Cardiac muscle cell (in vitro differentiated cells and primary cell): Measurements from ENCODE around the gene ALDH1A1. TPM values are rescaled to one million over a fixed set of nuclear protein-coding genes. Genes with fewer than 3 reads are reported as not detected.

ENCODE experiments used
- DNase-seq, 2 donors: peaks; one replicate each; pipeline versions ENCODE4 v3.0.0 to v3.0.0-alpha.2; 2010 to 2017; ENCODE audit warnings: low read depth in 1 of 2, low spot score in 1 of 2
- H3K27ac ChIP-seq: fragments of 200-600 bp; sonication (generic); 2 replicates; pipeline ENCODE4 v1.5.1; 2016
- H3K27me3 ChIP-seq: fragments of 200-600 bp; sonication (generic); 2 replicates; pipeline ENCODE4 v1.6.0; 2016; ENCODE audit warnings: control low read depth
- H3K36me3 ChIP-seq: fragments of 200-600 bp; sonication (generic); 2 replicates; pipeline ENCODE4 v1.5.1; 2016; ENCODE audit warnings: control low read depth
- H3K4me1 ChIP-seq: fragments of 200-600 bp; sonication (generic); 2 replicates; pipeline ENCODE4 v1.8.1; 2017; ENCODE audit warnings: low read depth, mild to moderate bottlenecking, mixed run types
- H3K4me3 ChIP-seq: fragments of 200-600 bp; sonication (generic); 2 replicates; pipeline ENCODE4 v1.5.1; 2016; ENCODE audit warnings: mild to moderate bottlenecking
- H3K9me3 ChIP-seq: fragments of 200-600 bp; sonication (generic); 2 replicates; pipeline ENCODE4 v1.5.1; 2017; ENCODE audit warnings: low read depth, mild to moderate bottlenecking, control low read depth
- polyA plus RNA-seq: library from polyadenylated mRNA; unstranded; fragments of >200 nt; fragmentation: Nextera tagmentation; extraction: Ambion mirVana; gene quantifications from 2 replicates; pipeline ENCODE4 v1.2.1, GENCODE V29; 2016
- total RNA-seq: library from RNA; depleted of rRNA; stranded (reverse); fragments of >200 nt; gene quantifications from 2 replicates; pipeline ENCODE4 v1.2.3, GENCODE V29; 2016
- TF ChIP-seq, protein P1 (sequence below): IDR thresholded peaks from 2 replicates; pipeline ENCODE4 v1.5.1; 2012; ENCODE audit warnings: low read depth, mild to moderate bottlenecking, low read length

The ALDH1A1 gene
- total and polyA plus RNA-seq, 2 experiments from 2014 or later, result 0.48 to 1.6 TPM

DNA sequence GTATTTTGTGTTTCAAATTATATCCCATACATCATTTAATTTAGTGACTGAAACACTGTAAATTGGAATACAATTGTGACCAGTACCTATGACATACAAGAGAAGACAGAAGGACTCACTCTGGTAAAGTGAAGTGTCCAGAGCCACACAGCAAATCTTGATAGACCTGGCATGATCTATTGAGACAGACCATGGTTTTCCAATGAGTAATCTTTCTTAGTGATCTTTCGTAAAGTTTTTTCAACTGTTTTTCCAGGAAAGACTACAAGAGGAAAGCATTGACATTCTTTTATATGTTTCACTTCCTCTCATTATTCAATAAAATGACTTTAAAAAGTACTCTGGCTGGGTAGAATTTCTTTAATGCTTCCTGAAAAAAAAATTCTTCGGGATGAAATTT, 43.3 kb upstream of the ALDH1A1 start:
- TF ChIP-seq, protein P1, sequence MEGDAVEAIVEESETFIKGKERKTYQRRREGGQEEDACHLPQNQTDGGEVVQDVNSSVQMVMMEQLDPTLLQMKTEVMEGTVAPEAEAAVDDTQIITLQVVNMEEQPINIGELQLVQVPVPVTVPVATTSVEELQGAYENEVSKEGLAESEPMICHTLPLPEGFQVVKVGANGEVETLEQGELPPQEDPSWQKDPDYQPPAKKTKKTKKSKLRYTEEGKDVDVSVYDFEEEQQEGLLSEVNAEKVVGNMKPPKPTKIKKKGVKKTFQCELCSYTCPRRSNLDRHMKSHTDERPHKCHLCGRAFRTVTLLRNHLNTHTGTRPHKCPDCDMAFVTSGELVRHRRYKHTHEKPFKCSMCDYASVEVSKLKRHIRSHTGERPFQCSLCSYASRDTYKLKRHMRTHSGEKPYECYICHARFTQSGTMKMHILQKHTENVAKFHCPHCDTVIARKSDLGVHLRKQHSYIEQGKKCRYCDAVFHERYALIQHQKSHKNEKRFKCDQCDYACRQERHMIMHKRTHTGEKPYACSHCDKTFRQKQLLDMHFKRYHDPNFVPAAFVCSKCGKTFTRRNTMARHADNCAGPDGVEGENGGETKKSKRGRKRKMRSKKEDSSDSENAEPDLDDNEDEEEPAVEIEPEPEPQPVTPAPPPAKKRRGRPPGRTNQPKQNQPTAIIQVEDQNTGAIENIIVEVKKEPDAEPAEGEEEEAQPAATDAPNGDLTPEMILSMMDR, result no peak
- Histone ChIP-seq H3K4me1 (no peaks in the 10 kb centered on the region), H3K27ac (no peak overlapping the region), H3K27me3 (no peaks in the 10 kb centered on the region), H3K4me3 (no peak overlapping the region), H3K36me3 (no peaks in the 10 kb centered on the region), H3K9me3 (no peaks in the 10 kb centered on the region)
- no peak for DNase-seq

DNA sequence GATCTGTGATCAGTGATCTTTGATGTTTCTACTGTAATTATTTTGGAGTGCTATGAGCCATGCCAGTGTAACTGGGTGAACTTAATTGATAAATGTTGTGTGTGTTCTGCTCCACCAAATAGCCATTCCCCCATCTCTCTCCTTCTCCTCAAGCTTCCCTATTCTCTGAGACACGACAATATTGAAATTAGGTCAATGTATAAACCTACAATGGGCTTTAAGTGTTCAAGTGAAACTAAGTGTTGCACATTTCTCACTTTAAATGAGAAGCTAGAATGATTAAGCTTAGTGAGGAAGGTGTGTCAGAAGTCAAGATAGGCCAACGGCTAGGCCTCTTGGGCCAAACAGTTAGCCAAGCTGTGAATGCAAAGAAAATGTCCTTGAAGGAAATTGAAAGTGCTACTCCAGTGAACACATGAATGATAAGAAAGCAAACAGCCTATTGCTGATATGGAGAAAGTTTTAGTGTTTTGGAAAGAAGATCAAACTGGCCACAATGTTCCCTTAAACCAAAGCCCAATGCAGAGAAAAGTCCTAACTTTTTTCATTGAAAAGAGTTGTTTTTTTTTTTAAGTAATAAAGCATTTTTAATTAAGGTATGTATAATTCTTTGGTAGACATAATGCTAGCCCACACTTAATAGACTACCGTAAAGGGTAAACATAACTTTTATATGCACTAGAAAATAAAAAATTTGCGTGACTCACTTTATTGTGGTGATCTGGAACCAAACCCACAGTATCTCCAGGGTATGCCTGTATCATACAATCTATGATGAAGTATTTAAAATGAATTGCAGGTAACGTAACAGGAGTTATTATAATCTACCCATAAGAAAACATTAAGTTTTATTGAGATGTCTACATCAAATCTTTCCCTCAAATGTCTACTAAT, 42.5 kb upstream of the ALDH1A1 start:
- no peaks in the 10 kb centered on the region for H3K9me3 ChIP-seq
- TF ChIP-seq, protein P1, result no peak
- no peaks in the 10 kb centered on the region for H3K4me1 ChIP-seq
- H3K4me3 ChIP-seq, result no peak overlapping the region
- no peaks in the 10 kb centered on the region for H3K36me3 ChIP-seq
- DNase-seq, result no peak
- H3K27ac ChIP-seq, result no peak overlapping the region
- H3K27me3 ChIP-seq, result no peaks in the 10 kb centered on the region

DNA sequence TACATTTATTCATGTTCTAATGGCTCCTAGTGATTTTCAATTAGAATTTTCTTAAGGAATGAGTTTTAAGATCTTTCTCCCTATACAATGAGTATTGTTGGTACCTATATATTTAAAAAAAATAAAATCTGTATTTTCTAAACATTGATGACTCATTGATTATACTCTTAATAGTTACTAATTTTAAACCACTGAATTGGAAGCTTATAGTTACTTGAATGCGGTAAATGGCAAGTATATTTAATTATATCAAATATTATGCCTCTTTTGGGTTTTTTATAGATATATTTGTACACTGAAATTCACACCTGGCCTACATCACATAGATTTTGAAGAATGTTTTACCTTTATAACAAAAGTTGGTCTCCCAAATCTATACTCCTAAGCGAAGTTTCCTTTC, 38.9 kb upstream of the ALDH1A1 start:
- no peak overlapping the region for H3K27ac ChIP-seq
- no peaks in the 10 kb centered on the region for H3K27me3 ChIP-seq
- no peaks in the 10 kb centered on the region for H3K4me1 ChIP-seq
- TF ChIP-seq, protein P1, result no peak
- H3K9me3 ChIP-seq, result no peaks in the 10 kb centered on the region
- no peak overlapping the region for H3K4me3 ChIP-seq
- no peaks in the 10 kb centered on the region for H3K36me3 ChIP-seq
- DNase-seq, result no peak

DNA sequence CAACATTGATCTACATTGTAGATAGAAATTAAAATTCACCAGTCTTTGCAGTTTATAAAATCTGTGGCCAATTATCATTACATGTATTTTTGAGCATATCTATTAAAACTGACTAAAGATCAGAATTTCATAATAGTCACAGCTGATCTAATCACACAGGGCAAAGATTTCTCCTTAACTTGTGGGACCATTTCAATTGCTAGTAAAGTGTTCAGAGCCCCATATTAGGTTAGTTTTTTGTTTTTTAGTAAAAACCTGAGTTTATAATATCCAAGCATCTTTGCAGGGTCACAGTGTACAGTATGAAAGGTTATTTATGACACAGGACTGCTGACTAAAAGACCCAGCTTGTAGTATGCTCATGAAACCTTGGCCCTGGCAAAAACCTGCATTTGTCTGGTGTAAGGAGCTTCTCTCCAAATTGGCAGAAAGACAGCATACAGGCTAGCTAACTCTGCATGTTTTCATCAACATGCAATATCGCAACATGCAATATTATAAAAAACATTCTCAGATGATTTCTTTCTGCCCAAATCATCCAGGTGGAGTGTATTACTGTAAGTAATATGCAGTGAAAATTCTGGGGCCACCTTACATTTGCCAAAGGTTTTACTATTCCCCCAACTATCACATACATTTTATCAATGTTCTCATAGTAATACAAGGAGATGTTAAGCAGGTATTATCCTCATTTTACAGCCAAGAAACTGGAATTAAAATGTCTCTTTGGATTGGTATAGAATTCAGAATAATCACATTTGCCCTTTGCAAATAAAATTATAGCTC, 37.7 kb upstream of the ALDH1A1 start:
- TF ChIP-seq, protein P1, result no peak

DNA sequence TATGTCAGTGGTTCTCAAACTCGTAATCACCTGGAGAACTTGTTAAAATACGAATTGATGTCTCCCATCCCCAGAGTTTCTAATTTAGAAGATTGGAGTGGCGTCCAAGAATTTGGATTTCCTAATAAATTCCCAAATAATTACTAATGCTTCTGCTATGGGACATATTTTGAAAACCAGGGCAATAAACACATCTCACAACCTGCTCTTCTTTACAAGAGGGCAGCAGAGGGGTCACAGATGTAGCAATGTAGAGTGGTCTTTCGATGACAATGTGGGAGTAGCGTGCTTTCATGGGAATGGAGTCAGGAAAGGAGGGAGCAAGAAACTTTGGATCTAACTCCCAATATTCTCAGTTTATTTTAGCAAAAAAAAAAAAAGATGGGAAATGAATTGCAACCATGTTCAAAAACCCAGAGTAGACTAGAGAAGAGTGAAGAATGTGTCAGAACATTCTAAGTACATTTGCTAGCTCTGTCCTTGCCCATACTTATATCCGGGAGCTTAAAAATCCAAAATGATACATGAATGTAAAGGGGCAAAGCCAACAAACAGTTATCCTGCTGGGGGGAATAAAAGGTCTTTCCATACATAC, 33.8 kb upstream of the ALDH1A1 start:
- Histone ChIP-seq H3K27ac (no peak overlapping the region), H3K9me3 (no peaks in the 10 kb centered on the region), H3K4me3 (no peak overlapping the region), H3K4me1 (no peaks in the 10 kb centered on the region), H3K27me3 (no peaks in the 10 kb centered on the region), H3K36me3 (no peaks in the 10 kb centered on the region)
- TF ChIP-seq, protein P1, result no peak
- DNase-seq, result no peak

More for the DNA sequence above, 37.7 kb upstream of the ALDH1A1 start:
- no peak for DNase-seq
- Histone ChIP-seq H3K36me3 (no peaks in the 10 kb centered on the region), H3K9me3 (no peaks in the 10 kb centered on the region), H3K27ac (no peak overlapping the region), H3K27me3 (no peaks in the 10 kb centered on the region), H3K4me3 (no peak overlapping the region), H3K4me1 (no peaks in the 10 kb centered on the region)
